OCI-LY1 (cell line): ENCODE results near the gene LRRC63.

ENCODE experiments used
- H2AFZ ChIP-seq: fragments of 200-600 bp; sonication (generic), shearing (Covaris generic); 2 replicates; pipeline ENCODE4 v1.6.0; 2014; ENCODE audit warnings: antibody characterized with exemption, mild to moderate bottlenecking, low read length
- H3F3A ChIP-seq: fragments of 200-600 bp; sonication (generic), shearing (Covaris generic); 2 replicates; pipeline ENCODE4 v1.6.0; 2014; ENCODE audit warnings: mild to moderate bottlenecking, antibody characterized with exemption, low read length, moderate library complexity; ENCODE audit not compliant: insufficient read depth
- H3K27ac ChIP-seq: fragments of 200-600 bp; sonication (generic); 2 replicates; pipeline ENCODE4 v1.5.1; 2014; ENCODE audit warnings: low read length, mixed run types, mild to moderate bottlenecking, low read depth; ENCODE audit not compliant: poor library complexity, severe bottlenecking
- H3K27me3 ChIP-seq: fragments of 200-600 bp; sonication (generic); 2 replicates; pipeline ENCODE4 v1.6.0; 2014; ENCODE audit warnings: antibody characterized with exemption, mild to moderate bottlenecking, low read length, moderate library complexity; ENCODE audit not compliant: insufficient read depth
- H3K36me3 ChIP-seq: fragments of 200-600 bp; sonication (generic); 2 replicates; pipeline ENCODE4 v1.6.1; 2014; ENCODE audit warnings: mild to moderate bottlenecking, antibody characterized with exemption, low read length, moderate library complexity, mixed read lengths; ENCODE audit not compliant: insufficient read depth
- H3K4me1 ChIP-seq: fragments of 200-600 bp; sonication (generic); 2 replicates; pipeline ENCODE4 v1.5.1; 2014; ENCODE audit warnings: mild to moderate bottlenecking, low read length, moderate library complexity; ENCODE audit not compliant: insufficient read depth, severe bottlenecking
- H3K4me2 ChIP-seq: fragments of 200-600 bp; sonication (generic), shearing (Covaris generic); 2 replicates; pipeline ENCODE4 v1.6.1; 2014; ENCODE audit warnings: low read length
- H3K4me3 ChIP-seq: fragments of 200-600 bp; sonication (generic); 2 replicates; pipeline ENCODE4 v1.5.1; 2014; ENCODE audit warnings: low read length, low read depth, mild to moderate bottlenecking, mixed read lengths; ENCODE audit not compliant: poor library complexity, severe bottlenecking
- H3K79me2 ChIP-seq: fragments of 200-600 bp; shearing (Covaris generic); 2 replicates; pipeline ENCODE4 v1.6.1; 2016; ENCODE audit warnings: mixed run types, low read length, mixed read lengths; ENCODE audit not compliant: insufficient read depth
- H3K9ac ChIP-seq: fragments of 200-600 bp; sonication (generic), shearing (Covaris generic); 2 replicates; pipeline ENCODE4 v1.6.1; 2014; ENCODE audit warnings: mild to moderate bottlenecking, low read length, mixed read lengths
- H3K9me2 ChIP-seq: fragments of 200-600 bp; sonication (generic), shearing (Covaris generic); 2 replicates; pipeline ENCODE4 v1.6.1; 2014; ENCODE audit warnings: low read depth, mild to moderate bottlenecking, low read length, mixed read lengths
- H3K9me3 ChIP-seq: fragments of 200-600 bp; shearing (Covaris generic); 2 replicates; pipeline ENCODE4 v1.6.1; 2014; ENCODE audit warnings: low read length, mixed read lengths
- H4K20me1 ChIP-seq: fragments of 200-600 bp; sonication (generic), shearing (Covaris generic); 2 replicates; pipeline ENCODE4 v1.6.0; 2016; ENCODE audit warnings: mild to moderate bottlenecking, low read length; ENCODE audit not compliant: insufficient read depth
- EZH2 ChIP-seq: fragments of 200-600 bp; sonication (generic), shearing (Covaris generic); IDR thresholded peaks from 2 replicates; pipeline ENCODE4 v1.8.0; 2017; ENCODE audit warnings: borderline replicate concordance, mixed run types, mild to moderate bottlenecking, antibody characterized with exemption, low read length, moderate library complexity, mixed read lengths
- TF ChIP-seq, protein P1 (sequence below): fragments of 200-600 bp; sonication (generic), shearing (Covaris generic); IDR thresholded peaks from 2 replicates; pipeline ENCODE4 v1.5.1; 2017; ENCODE audit warnings: mild to moderate bottlenecking, antibody characterized with exemption, low read length, moderate library complexity, mixed read lengths

LRRC63 gene

DNA sequence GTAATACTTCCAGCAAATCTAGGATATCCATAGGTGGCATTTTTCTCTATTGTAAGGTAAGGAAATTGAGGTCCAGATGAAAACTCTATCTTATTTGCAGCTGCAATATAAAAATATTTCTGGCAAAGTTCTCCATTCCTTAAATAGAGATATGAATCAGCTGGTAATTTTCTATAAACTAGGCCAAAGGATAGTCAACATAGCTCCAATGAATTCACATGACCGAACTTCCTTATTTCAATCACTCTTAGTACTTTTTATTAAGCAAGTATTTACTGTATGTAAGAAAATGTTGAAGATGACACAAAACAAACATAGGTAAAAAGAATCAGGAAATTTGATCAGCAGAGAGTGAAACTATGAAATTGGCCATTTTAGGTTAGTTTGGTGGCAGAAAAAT is 16.7 kb upstream of the LRRC63 start:
- Histone ChIP-seq H3F3A (no peaks in the 10 kb centered on the region), H3K4me3 (no peak overlapping the region), H3K9me2 (no peaks in the 10 kb centered on the region), H3K79me2 (no peaks in the 10 kb centered on the region), H3K27ac (no peak overlapping the region), H3K9me3 (no peaks in the 10 kb centered on the region), H3K36me3 (no peaks in the 10 kb centered on the region), H3K4me1 (peaks cover 2% of the 10 kb centered on the region), H2AFZ (no peak overlapping the region), H3K4me2 (no peak overlapping the region), H3K9ac (no peak overlapping the region), H3K27me3 (no peaks in the 10 kb centered on the region), H4K20me1 (no peaks in the 10 kb centered on the region)
- no peak for TF ChIP-seq EZH2
- TF ChIP-seq, protein P1, sequence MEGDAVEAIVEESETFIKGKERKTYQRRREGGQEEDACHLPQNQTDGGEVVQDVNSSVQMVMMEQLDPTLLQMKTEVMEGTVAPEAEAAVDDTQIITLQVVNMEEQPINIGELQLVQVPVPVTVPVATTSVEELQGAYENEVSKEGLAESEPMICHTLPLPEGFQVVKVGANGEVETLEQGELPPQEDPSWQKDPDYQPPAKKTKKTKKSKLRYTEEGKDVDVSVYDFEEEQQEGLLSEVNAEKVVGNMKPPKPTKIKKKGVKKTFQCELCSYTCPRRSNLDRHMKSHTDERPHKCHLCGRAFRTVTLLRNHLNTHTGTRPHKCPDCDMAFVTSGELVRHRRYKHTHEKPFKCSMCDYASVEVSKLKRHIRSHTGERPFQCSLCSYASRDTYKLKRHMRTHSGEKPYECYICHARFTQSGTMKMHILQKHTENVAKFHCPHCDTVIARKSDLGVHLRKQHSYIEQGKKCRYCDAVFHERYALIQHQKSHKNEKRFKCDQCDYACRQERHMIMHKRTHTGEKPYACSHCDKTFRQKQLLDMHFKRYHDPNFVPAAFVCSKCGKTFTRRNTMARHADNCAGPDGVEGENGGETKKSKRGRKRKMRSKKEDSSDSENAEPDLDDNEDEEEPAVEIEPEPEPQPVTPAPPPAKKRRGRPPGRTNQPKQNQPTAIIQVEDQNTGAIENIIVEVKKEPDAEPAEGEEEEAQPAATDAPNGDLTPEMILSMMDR: no peak

DNA sequence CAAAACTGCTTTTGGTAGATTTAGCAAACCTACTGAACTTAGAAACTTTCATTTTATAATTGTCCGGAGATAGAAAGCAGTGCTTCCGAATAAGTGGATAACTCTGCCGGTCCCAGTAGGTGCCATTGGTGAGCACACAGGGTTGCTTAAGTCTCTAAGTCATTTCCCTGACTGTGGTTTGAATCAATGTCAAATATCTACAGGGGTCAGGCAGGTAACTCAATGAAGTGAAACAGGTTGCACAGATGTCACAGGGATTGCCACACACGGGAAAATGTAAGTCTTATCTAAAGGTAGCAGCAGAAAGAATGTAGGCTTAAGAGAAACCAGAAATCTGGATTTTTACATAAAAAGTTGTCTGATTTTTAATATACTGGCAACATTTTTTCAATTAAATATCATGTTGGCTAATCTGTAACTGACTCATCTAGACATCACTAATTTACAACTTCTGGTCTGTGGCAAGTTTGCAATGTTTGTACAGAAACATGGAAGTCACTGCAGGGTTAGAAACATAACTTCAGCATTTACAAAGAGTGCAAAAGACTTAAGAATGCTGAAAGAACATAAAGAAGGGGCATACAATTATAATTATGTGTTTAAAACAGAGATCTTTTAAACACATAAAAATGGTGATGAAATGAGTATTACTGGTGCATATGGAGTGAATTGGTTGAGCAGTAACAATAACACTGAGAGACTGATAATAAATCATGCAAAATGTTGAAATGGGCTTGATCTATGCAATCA is 14.3 kb upstream of the LRRC63 start:
- TF ChIP-seq, protein P1: no peak
- TF ChIP-seq EZH2: no peak
- Histone ChIP-seq H3K27me3 (no peaks in the 10 kb centered on the region), H3K79me2 (no peaks in the 10 kb centered on the region), H3K4me2 (no peak overlapping the region), H3K36me3 (no peaks in the 10 kb centered on the region), H3F3A (no peaks in the 10 kb centered on the region), H3K4me3 (no peak overlapping the region), H4K20me1 (no peaks in the 10 kb centered on the region), H3K9ac (no peak overlapping the region), H2AFZ (no peak overlapping the region), H3K9me2 (no peaks in the 10 kb centered on the region), H3K9me3 (no peaks in the 10 kb centered on the region), H3K27ac (no peak overlapping the region), H3K4me1 (peaks cover 7% of the 10 kb centered on the region)

DNA sequence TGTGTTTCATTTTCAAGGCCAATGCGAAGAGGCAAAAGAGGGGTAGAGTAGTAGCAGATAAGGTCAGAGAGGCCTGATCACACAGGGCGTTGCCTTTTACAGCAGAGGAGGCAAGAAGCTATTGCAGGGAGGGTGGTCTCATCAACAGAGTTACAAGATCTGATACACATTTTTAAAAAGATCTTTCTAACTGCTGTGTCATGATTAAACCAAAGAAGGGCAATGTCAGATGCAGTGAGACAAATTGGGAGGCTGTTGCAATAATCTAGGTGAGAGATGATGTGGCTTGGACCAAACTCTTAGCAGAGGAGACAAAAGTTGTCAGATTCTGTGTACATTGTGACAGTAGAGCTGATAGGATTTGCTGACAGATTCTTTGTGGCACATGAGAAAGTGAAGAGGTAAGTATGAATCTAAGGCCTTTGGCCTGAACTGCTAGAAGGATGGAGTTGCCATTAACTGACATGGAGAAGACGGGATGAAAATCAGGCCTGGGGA is 13.0 kb upstream of the LRRC63 start:
- no peak overlapping the region for H3K27ac ChIP-seq
- H3K4me2 ChIP-seq: no peak overlapping the region
- no peak overlapping the region for H2AFZ ChIP-seq
- no peak overlapping the region for H3K4me3 ChIP-seq
- no peaks in the 10 kb centered on the region for H4K20me1 ChIP-seq
- TF ChIP-seq, protein P1: no peak
- TF ChIP-seq EZH2: no peak
- H3K36me3 ChIP-seq: no peaks in the 10 kb centered on the region
- H3K9me2 ChIP-seq: no peaks in the 10 kb centered on the region
- peaks cover 7% of the 10 kb centered on the region for H3K4me1 ChIP-seq
- no peaks in the 10 kb centered on the region for H3F3A ChIP-seq
- H3K79me2 ChIP-seq: no peaks in the 10 kb centered on the region
- no peak overlapping the region for H3K9ac ChIP-seq
- H3K9me3 ChIP-seq: no peaks in the 10 kb centered on the region
- no peaks in the 10 kb centered on the region for H3K27me3 ChIP-seq
